GM18498 (cell line): ENCODE measurements around the gene CCDC82.

Experiments
- ATAC-seq: cut with Tn5 transposase; IDR thresholded peaks from one replicate; pipeline ENCODE4 v1.9.1; 2021; ENCODE audit warnings: mild to moderate bottlenecking, moderate library complexity; ENCODE audit not compliant: unreplicated experiment

The CCDC82 gene

GRCh38 chr11:96309016-96309642 lies 80.6 kb downstream of the CCDC82 start:
- ATAC-seq: no peak

DNA sequence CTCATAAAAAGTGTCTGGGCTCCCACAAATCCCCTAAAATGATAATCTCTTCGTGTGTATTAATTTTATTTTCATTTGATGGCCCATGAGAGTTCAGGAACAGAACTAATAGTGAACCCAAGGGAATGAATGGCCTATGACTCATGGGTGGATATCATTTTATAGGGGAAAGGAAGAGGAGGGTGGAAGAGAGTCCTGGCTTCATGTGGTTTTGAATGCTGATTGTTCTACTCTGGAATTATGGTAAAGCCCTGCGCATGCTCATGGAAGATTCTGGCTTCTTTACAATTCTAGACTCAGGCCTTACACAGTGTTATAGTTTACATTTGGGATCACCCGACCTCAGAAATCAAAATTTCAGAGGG lies 82.0 kb downstream of the CCDC82 start:
- no peak for ATAC-seq

- ATAC-seq: no peak
Observed at GRCh38 chr11:96306933-96307775, 82.6 kb downstream of the CCDC82 start.

DNA sequence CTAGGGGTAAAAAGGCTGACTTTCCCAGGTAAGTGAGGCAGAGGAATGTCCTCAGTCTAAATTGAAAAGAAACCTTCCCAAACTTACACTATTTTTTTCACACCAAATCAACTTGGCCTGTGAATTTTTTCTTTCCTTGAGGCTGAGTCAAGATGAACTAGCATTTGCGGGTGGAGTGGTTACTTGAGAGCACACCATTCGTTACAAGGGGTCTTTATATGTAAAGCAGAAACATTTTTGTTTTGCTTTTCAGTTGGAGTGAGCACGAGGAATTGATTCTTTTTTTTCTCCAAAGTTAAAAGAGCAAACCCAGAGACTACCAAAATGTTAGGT lies 83.1 kb downstream of the CCDC82 start:
- ATAC-seq: no peak

- no peak for ATAC-seq
Observed at GRCh38 chr11:96306071-96306470, 83.6 kb downstream of the CCDC82 start.

- ATAC-seq: no peak
Observed at GRCh38 chr11:96303980-96304379, 85.7 kb downstream of the CCDC82 start.

DNA sequence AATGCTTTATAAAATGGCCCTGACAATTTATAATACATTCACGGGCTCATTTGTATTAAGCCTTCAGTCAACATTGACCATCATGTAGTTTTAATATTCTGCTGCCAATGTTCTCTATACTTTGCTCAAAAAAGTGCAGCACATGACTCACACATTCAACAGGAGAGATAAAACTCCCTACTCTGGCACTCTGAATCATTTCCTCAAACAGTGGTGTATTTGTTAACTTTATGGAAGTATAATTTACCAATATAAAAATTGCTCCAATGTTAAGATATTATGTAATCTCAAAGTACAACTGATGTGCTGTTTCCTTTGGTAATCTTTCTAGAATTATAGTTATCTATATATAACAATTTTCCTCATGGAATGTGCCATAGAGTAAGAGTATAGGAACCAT lies 86.6 kb downstream of the CCDC82 start:
- no peak for ATAC-seq
